Endothelial cell (in vitro differentiated cells): ENCODE results near the gene TAPT1. TPM values are rescaled to one million over a fixed set of nuclear protein-coding genes. Genes with fewer than 3 reads are reported as not detected.

Experiments
- DNase-seq: peaks from one replicate; pipeline ENCODE4 v3.0.0; 2021; ENCODE audit warnings: low spot score
- H3K27ac Mint-ChIP-seq: one replicate; pipeline ENCODE4 v1.8.0; 2021; ENCODE audit warnings: mixed read lengths, inconsistent platforms; ENCODE audit not compliant: unreplicated experiment
- H3K27me3 Mint-ChIP-seq: one replicate; pipeline ENCODE4 v1.8.0; 2021; ENCODE audit warnings: mild to moderate bottlenecking, moderate library complexity, mixed read lengths, inconsistent platforms; ENCODE audit not compliant: unreplicated experiment
- H3K36me3 Mint-ChIP-seq: one replicate; pipeline ENCODE4 v1.8.0; 2021; ENCODE audit warnings: mild to moderate bottlenecking, low read depth, mixed read lengths, inconsistent platforms; ENCODE audit not compliant: unreplicated experiment
- H3K4me1 Mint-ChIP-seq: one replicate; pipeline ENCODE4 v1.8.0; 2021; ENCODE audit warnings: mild to moderate bottlenecking, mixed read lengths, inconsistent platforms; ENCODE audit not compliant: unreplicated experiment
- H3K4me3 Mint-ChIP-seq: one replicate; pipeline ENCODE4 v1.8.0; 2021; ENCODE audit warnings: mild to moderate bottlenecking, mixed read lengths, inconsistent platforms; ENCODE audit not compliant: unreplicated experiment
- H3K9me3 Mint-ChIP-seq: one replicate; pipeline ENCODE4 v1.8.0; 2021; ENCODE audit warnings: mixed read lengths, inconsistent platforms; ENCODE audit not compliant: unreplicated experiment
- total RNA-seq: library from RNA; stranded (reverse); fragmentation: NEBNext Ultra II Directional; extraction: Animal tissue kit (Norgen Biotek cat#: 25700); gene quantifications from one replicate; pipeline ENCODE4 v1.2.1, GENCODE V29; 2021; ENCODE audit not compliant: unreplicated experiment
- TF ChIP-seq, protein P1 (sequence below): fragments of 200-600 bp; sonication (generic); IDR thresholded peaks from one replicate; pipeline ENCODE4 v1.5.0; 2021; ENCODE audit warnings: antibody characterized with exemption; ENCODE audit not compliant: unreplicated experiment

The TAPT1 gene
- total RNA-seq, 1 donor from 2014 or later = 18.4 TPM

DNA sequence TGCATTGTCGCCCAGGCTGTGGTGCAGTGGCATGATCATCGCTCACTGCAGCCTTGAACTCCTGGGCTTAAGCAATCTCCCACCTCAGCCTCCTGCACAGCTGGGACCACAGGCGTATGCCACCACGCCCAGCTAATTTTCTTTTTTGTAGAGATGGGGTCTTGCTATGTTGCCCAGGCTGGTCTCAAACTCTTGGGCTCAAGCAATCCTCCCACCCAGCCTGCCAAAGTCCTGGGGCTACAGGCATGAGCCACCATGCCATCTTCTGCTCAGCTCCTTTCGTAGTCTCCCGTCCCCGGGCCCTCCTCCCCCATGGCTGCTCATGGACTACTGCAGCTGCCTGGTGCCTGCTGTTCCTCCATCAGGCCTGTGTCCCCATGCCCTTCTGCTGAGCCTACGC is 58.1 kb downstream of the TAPT1 start:
- Mint-ChIP-seq H3K9me3 (no peaks in the 10 kb centered on the region), H3K4me3 (peak overlapping the region; percentile 80), H3K4me1 (peaks cover 22% of the 10 kb centered on the region), H3K27ac (no peak overlapping the region), H3K27me3 (peaks cover 3% of the 10 kb centered on the region), H3K36me3 (peaks cover 23% of the 10 kb centered on the region)
- TF ChIP-seq, protein P1, sequence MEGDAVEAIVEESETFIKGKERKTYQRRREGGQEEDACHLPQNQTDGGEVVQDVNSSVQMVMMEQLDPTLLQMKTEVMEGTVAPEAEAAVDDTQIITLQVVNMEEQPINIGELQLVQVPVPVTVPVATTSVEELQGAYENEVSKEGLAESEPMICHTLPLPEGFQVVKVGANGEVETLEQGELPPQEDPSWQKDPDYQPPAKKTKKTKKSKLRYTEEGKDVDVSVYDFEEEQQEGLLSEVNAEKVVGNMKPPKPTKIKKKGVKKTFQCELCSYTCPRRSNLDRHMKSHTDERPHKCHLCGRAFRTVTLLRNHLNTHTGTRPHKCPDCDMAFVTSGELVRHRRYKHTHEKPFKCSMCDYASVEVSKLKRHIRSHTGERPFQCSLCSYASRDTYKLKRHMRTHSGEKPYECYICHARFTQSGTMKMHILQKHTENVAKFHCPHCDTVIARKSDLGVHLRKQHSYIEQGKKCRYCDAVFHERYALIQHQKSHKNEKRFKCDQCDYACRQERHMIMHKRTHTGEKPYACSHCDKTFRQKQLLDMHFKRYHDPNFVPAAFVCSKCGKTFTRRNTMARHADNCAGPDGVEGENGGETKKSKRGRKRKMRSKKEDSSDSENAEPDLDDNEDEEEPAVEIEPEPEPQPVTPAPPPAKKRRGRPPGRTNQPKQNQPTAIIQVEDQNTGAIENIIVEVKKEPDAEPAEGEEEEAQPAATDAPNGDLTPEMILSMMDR = no peak
- DNase-seq = no peak

- H3K4me3 Mint-ChIP-seq = peak overlapping the region; percentile 26
- peak overlapping the region; percentile 87 for H3K27ac Mint-ChIP-seq
- peaks cover 3% of the 10 kb centered on the region for H3K27me3 Mint-ChIP-seq
- TF ChIP-seq, protein P1 = no peak
- no peaks in the 10 kb centered on the region for H3K9me3 Mint-ChIP-seq
- H3K36me3 Mint-ChIP-seq = peaks cover 23% of the 10 kb centered on the region
- peaks cover 22% of the 10 kb centered on the region for H3K4me1 Mint-ChIP-seq
- peak; percentile 37 for DNase-seq
Observed at GRCh38 chr4:16165931-16166330, 60.3 kb downstream of the TAPT1 start.

GRCh38 chr4:16162891-16163290 is 63.4 kb downstream of the TAPT1 start:
- Mint-ChIP-seq H3K27ac (no peak overlapping the region), H3K9me3 (no peaks in the 10 kb centered on the region), H3K4me1 (peaks cover 25% of the 10 kb centered on the region), H3K4me3 (no peak overlapping the region), H3K36me3 (peaks cover 14% of the 10 kb centered on the region), H3K27me3 (peaks cover 5% of the 10 kb centered on the region)
- TF ChIP-seq, protein P1 = no peak
- DNase-seq = no peak

- Mint-ChIP-seq H3K36me3 (peaks cover 14% of the 10 kb centered on the region), H3K27me3 (peaks cover 5% of the 10 kb centered on the region), H3K4me1 (peaks cover 29% of the 10 kb centered on the region), H3K4me3 (no peak overlapping the region), H3K27ac (no peak overlapping the region), H3K9me3 (no peaks in the 10 kb centered on the region)
- TF ChIP-seq, protein P1 = no peak
- no peak for DNase-seq
Observed at GRCh38 chr4:16161851-16162408, 64.3 kb downstream of the TAPT1 start.

DNA sequence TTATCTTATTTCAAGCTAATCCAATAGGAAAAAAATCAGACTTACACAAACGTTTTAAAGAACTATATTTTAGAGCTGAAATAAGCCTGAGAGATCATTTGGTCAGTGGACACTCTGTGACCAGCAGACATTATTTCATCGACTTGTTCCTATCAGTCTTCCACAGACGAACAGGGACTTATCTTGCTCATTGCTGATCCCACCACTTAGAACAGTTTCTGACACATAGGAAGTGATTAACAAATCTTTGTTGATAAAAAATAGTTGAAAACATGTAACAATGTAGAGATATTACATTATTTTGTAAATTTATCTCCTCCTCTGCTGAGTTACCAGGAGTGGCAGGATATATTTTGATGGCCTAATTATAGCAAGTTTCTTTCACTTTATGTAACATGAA is 65.8 kb downstream of the TAPT1 start:
- no peak for DNase-seq
- H3K4me3 Mint-ChIP-seq = no peak overlapping the region
- TF ChIP-seq, protein P1 = no peak

More for the DNA sequence above, 65.8 kb downstream of the TAPT1 start:
- Mint-ChIP-seq H3K4me1 (peaks cover 28% of the 10 kb centered on the region), H3K36me3 (peaks cover 14% of the 10 kb centered on the region), H3K27ac (no peak overlapping the region), H3K9me3 (no peaks in the 10 kb centered on the region), H3K27me3 (peaks cover 3% of the 10 kb centered on the region)
